HG03095 (cell line): ENCODE measurements around the gene MED20.

Source experiments
- ATAC-seq: cut with Tn5 transposase; IDR thresholded peaks from one replicate; pipeline ENCODE4 v1.9.1; 2021; ENCODE audit warnings: moderate library complexity; ENCODE audit not compliant: unreplicated experiment

The MED20 gene

GRCh38 chr6:41941280-41942066 is 20.5 kb upstream of the MED20 start, which contains the start of gene CCND3:
CCND3 (minus strand) TSS chr6:41941808; CDS start chr6:41941649, 159 bp downstream.
- peak; percentile 86 for ATAC-seq

GRCh38 chr6:41940759-41941279 is 19.9 kb upstream of the MED20 start:
- no peak for ATAC-seq

- no peak for ATAC-seq
These were observed 19.2 kb upstream of the MED20 start for GRCh38 chr6:41939848-41940758.

DNA sequence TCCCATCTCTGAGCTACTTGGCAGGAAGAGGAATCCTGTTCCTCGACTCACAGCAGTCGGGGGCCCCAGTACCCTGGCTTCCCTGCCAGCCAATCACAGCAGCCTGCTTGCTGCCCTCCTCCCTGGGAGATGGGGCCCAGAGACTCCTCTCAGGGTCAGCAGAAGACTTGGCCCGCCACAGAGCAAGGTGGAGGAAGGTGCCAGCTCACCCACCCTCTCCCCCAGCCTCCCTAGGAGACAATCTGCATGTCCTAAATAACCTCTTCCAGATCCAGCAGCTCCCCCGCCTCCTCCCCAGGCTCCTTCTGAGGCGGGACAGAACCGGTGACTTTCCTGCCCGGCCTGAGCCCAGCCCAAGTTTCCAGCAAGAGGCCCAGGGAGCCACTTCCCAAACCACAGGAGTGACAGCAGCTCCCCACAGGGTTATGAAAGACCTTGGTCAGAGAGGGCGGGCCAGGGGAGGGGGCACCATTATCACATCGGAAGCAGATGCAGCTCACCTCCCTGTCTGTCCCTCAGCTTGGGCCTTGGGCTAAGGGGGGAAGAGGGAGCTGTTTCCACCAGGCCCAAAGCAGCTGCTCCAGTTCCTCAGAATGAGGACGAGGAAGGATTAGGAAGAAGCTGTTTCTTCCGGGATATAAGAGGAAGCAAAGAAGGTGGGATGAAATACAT is 18.4 kb upstream of the MED20 start:
- no peak for ATAC-seq

GRCh38 chr6:41938590-41939175 is 17.7 kb upstream of the MED20 start:
- no peak for ATAC-seq

GRCh38 chr6:41937861-41938574 is 17.1 kb upstream of the MED20 start:
- no peak for ATAC-seq

- ATAC-seq = no peak
These were observed 16.5 kb upstream of the MED20 start for GRCh38 chr6:41937472-41937860.

DNA sequence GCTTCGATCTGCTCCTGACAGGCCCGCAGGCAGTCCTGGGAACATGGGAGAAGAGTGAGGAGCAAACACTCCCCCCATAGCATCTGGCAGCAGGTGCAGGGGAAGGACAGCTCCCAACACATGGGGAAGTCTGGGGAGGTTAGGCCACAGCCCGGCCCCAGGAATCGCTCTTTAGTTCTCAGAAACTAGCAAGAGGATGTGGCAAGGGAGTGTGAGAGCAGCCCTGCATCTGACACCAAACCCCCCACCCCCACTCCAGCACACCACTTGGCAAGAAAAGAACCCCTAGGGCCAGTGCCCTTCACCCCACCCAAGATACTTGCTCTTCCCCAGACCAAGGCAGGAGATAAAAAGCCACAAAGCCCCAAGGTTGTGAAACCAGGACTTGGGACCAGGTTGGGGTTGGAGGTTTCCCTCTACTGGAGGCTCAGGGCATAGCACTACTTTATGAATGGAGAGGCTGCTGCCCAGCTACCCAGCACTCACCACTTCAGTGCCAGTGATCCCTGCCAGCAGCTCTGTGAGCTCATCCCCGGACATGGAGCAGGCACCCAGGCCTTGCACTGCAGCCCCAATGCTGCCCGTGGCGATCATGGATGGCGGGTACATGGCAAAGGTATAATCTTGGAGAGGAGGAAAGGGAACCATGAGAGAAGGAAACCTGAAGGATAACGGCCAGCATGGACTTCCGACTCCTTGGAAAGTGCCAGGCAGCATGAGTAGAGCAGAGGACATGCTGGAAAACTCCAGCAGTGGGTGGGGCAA is 15.3 kb upstream of the MED20 start:
- ATAC-seq = peak; percentile 42

DNA sequence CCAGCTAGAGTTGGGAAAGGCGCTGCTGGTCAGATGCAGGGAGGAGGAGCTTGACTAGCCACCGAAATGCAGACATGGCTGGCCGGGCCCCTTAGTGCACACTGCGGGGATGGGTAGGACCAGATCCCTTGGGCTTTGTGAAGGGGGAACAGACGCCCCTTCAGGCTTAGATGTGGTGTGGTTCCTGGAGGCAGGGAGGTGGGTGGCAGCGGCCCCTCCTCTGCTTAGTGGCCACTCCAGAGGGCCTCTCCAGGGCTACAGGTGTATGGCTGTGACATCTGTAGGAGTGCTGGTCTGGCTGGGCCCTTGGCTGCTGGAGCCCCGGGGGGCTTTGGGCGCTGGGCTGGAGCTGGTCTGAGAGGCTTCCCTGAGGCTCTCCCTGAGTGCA is 14.7 kb upstream of the MED20 start:
- ATAC-seq = no peak

DNA sequence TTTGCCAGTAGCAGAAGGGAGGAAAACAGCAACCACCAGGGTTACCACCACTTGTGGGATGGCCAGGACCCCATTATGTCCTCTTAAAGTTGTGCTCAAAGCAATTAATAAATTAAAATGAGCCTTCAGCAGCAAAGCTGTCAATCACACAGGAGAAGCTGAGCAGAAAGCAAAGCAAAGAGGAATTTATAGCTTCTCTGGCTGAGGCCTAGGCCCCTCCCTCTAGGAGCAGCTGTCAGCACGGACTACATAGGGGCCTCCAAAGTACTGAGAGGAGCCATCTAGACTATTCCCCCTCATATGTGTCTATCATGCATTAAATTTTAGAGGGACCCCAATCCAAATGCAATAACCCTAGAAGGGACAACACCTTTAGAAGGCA is 14.2 kb upstream of the MED20 start:
- ATAC-seq = no peak

GRCh38 chr6:41934278-41935192 is 13.6 kb upstream of the MED20 start:
- no peak for ATAC-seq

GRCh38 chr6:41932378-41932777 is 11.4 kb upstream of the MED20 start:
- no peak for ATAC-seq

GRCh38 chr6:41931792-41932191 is 10.9 kb upstream of the MED20 start:
- no peak for ATAC-seq

- no peak for ATAC-seq
These were observed 9.0 kb upstream of the MED20 start for GRCh38 chr6:41929924-41930323.

DNA sequence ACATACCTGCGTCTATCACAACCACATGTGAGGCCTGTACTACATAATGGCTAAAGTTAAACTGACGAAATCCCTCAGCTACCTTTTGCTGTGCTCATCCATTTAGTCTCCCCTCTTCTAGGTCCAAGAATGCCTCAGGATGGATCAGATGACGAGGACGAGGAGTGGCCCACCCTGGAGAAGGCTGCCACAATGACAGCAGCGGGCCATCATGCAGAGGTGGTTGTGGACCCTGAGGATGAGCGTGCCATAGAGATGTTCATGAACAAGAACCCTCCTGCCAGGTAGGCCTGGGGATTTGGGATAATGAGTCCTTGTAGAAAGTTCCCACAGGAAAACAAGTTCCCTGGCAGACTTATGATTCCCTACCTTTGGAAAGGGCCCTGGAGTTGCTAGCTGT is 6.3 kb upstream of the MED20 start:
- no peak for ATAC-seq

- ATAC-seq = no peak
These were observed 1.2 kb upstream of the MED20 start for GRCh38 chr6:41922154-41922553.

DNA sequence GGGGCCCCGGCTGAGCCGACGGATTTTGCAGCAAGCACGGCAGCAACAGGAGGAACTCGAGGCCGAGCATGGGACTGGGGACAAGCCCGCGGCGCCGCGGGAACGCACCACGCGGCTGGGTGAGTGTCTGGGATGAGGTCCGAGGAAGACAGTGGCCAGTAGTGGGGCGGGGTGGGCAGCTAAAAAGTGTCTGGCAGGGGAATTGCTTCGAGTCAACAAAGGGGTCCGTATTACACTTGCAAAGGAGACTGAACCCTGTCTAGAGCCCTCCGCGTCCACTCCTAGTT is 716 bp upstream of the MED20 start:
- ATAC-seq = no peak

DNA sequence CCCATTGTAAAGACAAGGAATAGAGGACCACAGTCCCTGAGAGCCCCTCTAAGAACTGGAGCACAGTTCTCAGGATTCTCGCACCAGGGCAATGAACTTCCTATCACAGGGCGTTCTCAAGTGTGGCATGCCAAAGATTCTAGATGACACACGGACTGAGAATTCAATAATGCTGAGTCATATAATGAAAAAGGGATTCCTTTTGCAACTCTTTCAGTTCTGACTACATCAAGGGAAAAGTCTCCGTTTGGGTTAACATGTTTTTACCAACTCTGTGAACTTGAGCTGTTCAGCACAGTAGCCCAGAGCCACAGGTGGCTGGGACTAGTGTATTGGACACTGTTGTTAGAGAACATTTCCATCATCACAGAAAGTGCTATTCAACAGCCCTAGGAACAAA is 3.4 kb downstream of the MED20 start:
- no peak for ATAC-seq
